HepG2 (cell line): ENCODE measurements around the gene DCDC1.

ENCODE experiments used
- GABPA ChIP-seq, 2 experiments: IDR thresholded peaks; 2 replicates each; pipeline ENCODE4 v1.6.1; 2011 to 2016; ENCODE audit warnings: low read depth in 2 of 2, low read length in 1 of 2, missing biosample characterization in 1 of 2, missing genetic modification characterization in 1 of 2
- HMGXB4 ChIP-seq, 2 experiments: sonication (generic) in 1 of 2; formaldehyde crosslinking in 1 of 2; IDR thresholded peaks; 2 replicates each; pipeline versions ENCODE4 v1.4.0 to v1.6.1; 2018 to 2020; ENCODE audit warnings: missing genetic modification reagents in 2 of 2, borderline replicate concordance in 1 of 2, low read depth in 1 of 2, mild to moderate bottlenecking in 1 of 2, missing biosample characterization in 1 of 2
- KDM2A ChIP-seq: sonication (generic); formaldehyde crosslinking; IDR thresholded peaks from 2 replicates; pipeline ENCODE4 v1.4.0; 2020; ENCODE audit warnings: low read depth, missing genetic modification reagents, borderline replicate concordance
- KLF11 ChIP-seq: IDR thresholded peaks from 2 replicates; pipeline ENCODE4 v1.6.1; 2016; ENCODE audit warnings: missing compliant biosample characterization
- KLF9 ChIP-seq: IDR thresholded peaks from 2 replicates; pipeline ENCODE4 v1.6.1; 2016; ENCODE audit warnings: low read depth
- MEIS1 ChIP-seq: sonication (generic); formaldehyde crosslinking; IDR thresholded peaks from 2 replicates; pipeline ENCODE4 v1.9.0; 2021; ENCODE audit warnings: mild to moderate bottlenecking, missing genetic modification reagents, moderate library complexity, borderline replicate concordance
- NR1H2 ChIP-seq: sonication (generic); formaldehyde crosslinking; IDR thresholded peaks from 2 replicates; pipeline ENCODE4 v1.8.1; 2022; ENCODE audit warnings: low read depth, missing genetic modification reagents, borderline replicate concordance
- PHF21A ChIP-seq: sonication (generic); formaldehyde crosslinking; IDR thresholded peaks from 2 replicates; pipeline ENCODE4 v1.5.0; 2020; ENCODE audit warnings: mild to moderate bottlenecking, missing genetic modification reagents
- RNF2 ChIP-seq: fragments of 450-650 bp; conservative IDR thresholded peaks from 2 replicates; pipeline ENCODE4 v1.6.1; 2016; ENCODE audit warnings: low read depth
- SCMH1 ChIP-seq: sonication (generic); formaldehyde crosslinking; IDR thresholded peaks from 2 replicates; pipeline ENCODE4 v1.9.0; 2021; ENCODE audit warnings: missing genetic modification reagents, mild to moderate bottlenecking, borderline replicate concordance
- SRSF9 ChIP-seq: fragments of 200-400 bp; formaldehyde crosslinking; IDR thresholded peaks from 2 replicates; pipeline ENCODE4 v1.6.1; 2018; ENCODE audit warnings: borderline replicate concordance, mild to moderate bottlenecking, low read depth, low read length; ENCODE audit not compliant: insufficient read depth, poor library complexity, severe bottlenecking
- ZNF17 ChIP-seq: sonication (generic); formaldehyde crosslinking; IDR thresholded peaks from 2 replicates; pipeline ENCODE4 v1.5.0; 2020; ENCODE audit warnings: mild to moderate bottlenecking, missing genetic modification reagents
- ZNF318 ChIP-seq: sonication (generic); formaldehyde crosslinking; IDR thresholded peaks from 2 replicates; pipeline ENCODE4 v1.4.0; 2020; ENCODE audit warnings: mild to moderate bottlenecking, missing genetic modification reagents
- ZNF788 ChIP-seq: sonication (generic); formaldehyde crosslinking; IDR thresholded peaks from 2 replicates; pipeline ENCODE4 v1.5.0; 2020; ENCODE audit warnings: mild to moderate bottlenecking, missing genetic modification reagents, borderline replicate concordance

GRCh38 chr11:30902929-30903328 is 466.6 kb downstream of the DCDC1 start:
- no peak for TF ChIP-seq KLF11 (CRISPR knock-in tag)
- no peak for TF ChIP-seq SCMH1 (CRISPR knock-in tag)
- no peak for TF ChIP-seq SRSF9
- no peak for TF ChIP-seq PHF21A (CRISPR knock-in tag)
- TF ChIP-seq RNF2, result no peak
- no peak for TF ChIP-seq ZNF17 (CRISPR knock-in tag)
- no peak for TF ChIP-seq KLF9 (CRISPR knock-in tag)
- no peak for TF ChIP-seq NR1H2 (CRISPR knock-in tag)
- TF ChIP-seq ZNF318 (CRISPR knock-in tag), result no peak
- TF ChIP-seq HMGXB4 (CRISPR knock-in tag; IDR thresholded peaks at IDR 0.05; ENCODE audit: borderline replicate concordance in 1 of 2, low read depth in 1 of 2), result no peak
- TF ChIP-seq MEIS1 (CRISPR knock-in tag), result no peak
- no peak for TF ChIP-seq GABPA (IDR thresholded peaks at IDR 0.05; ENCODE audit: low read depth, low read length)
- TF ChIP-seq GABPA (CRISPR knock-in tag; IDR thresholded peaks at IDR 0.05; ENCODE audit: low read depth), result no peak
- no peak for TF ChIP-seq KDM2A (CRISPR knock-in tag)
- TF ChIP-seq ZNF788 (CRISPR knock-in tag), result no peak
